Mesodermal cell (in vitro differentiated cells): Measurements from ENCODE around the gene SORCS2.
"Not testable (repeated sequence)": the region's sequence is repeated elsewhere in the genome, so short reads cannot be mapped to it uniquely, and the experiment has no call there.

Experiments
- H3K27ac ChIP-seq: 2 replicates; pipeline ENCODE4 v1.7.0; 2013; ENCODE audit warnings: mild to moderate bottlenecking, low read depth, low read length, moderate library complexity; ENCODE audit not compliant: severe bottlenecking
- H3K36me3 ChIP-seq: 2 replicates; pipeline ENCODE4 v1.7.1; 2013; ENCODE audit warnings: mild to moderate bottlenecking, low read length, moderate library complexity; ENCODE audit not compliant: control insufficient read depth, insufficient read depth
- H3K4me1 ChIP-seq: one replicate; pipeline ENCODE4 v1.7.1; 2013; ENCODE audit warnings: mild to moderate bottlenecking, low read length; ENCODE audit not compliant: insufficient read depth, control insufficient read depth, poor library complexity, severe bottlenecking
- H3K4me3 ChIP-seq: 2 replicates; pipeline ENCODE4 v1.7.0; 2013; ENCODE audit warnings: low read length, control low read depth, mild to moderate bottlenecking; ENCODE audit not compliant: insufficient read depth, poor library complexity, severe bottlenecking; ENCODE audit errors: extremely low read depth
- H3K9me3 ChIP-seq: 2 replicates; pipeline ENCODE4 v1.7.1; 2013; ENCODE audit warnings: mild to moderate bottlenecking, low read length, moderate library complexity; ENCODE audit not compliant: control insufficient read depth
- WGBS, 2 experiments: methylation state at CpG; one replicate each; pipeline ENCODE4 v1.1.5; 2013; ENCODE audit warnings: missing lambda C conversion rate in 2 of 2; ENCODE audit not compliant: insufficient coverage in 2 of 2; 5-methylcytosine and 5-hydroxymethylcytosine counted together

SORCS2 gene

GRCh38 chr4:7451434-7451789, 259.1 kb downstream of the SORCS2 start:
- Histone ChIP-seq H3K4me1 (no peaks in the 10 kb centered on the region), H3K4me3 (no peak overlapping the region), H3K36me3 (no peaks in the 10 kb centered on the region), H3K27ac (no peak overlapping the region), H3K9me3 (no peaks in the 10 kb centered on the region)
- WGBS, 2 experiments: 40 to 88% methylated on average over 1 to 2 of the region's 2 CpGs

DNA sequence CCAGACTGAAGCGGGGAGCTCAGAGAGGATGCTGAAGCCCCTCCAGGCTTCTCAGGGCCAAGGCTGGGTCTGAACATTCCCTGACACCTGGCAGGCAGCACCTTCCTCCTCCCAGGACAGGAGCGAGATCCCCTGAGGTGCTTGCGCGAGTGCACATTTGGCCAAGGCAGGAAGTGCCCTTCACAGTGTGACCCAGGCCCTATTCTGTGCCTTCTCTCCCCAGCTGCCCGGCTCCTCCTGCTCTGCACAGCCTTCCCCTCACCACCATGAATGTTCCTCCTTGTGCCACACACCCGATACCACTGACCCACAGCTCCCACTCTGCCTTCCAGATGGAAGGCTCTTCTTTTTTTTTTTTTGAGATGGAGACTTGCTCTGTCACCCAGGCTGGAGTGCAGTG, 259.5 kb downstream of the SORCS2 start:
- Histone ChIP-seq H3K4me1 (no peaks in the 10 kb centered on the region), H3K27ac (no peak overlapping the region), H3K36me3 (no peaks in the 10 kb centered on the region), H3K4me3 (no peak overlapping the region), H3K9me3 (no peaks in the 10 kb centered on the region)
- 85 to 95% methylated on average over 4 to 5 of the region's 6 CpGs for WGBS, 2 experiments

GRCh38 chr4:7452802-7453201, 260.5 kb downstream of the SORCS2 start:
- not testable (repeated sequence) for H3K27ac ChIP-seq, H3K36me3 ChIP-seq, H3K9me3 ChIP-seq, H3K4me3 ChIP-seq, H3K4me1 ChIP-seq
- WGBS, 2 experiments: 73 to 79% methylated on average over 3 to 4 of the region's 9 CpGs

GRCh38 chr4:7457201-7458065, 265.1 kb downstream of the SORCS2 start:
- Histone ChIP-seq H3K4me1 (no peaks in the 10 kb centered on the region), H3K4me3 (no peak overlapping the region), H3K9me3 (no peaks in the 10 kb centered on the region), H3K36me3 (no peaks in the 10 kb centered on the region), H3K27ac (no peak overlapping the region)
- 88 to 90% methylated on average over 13 to 15 of the region's 16 CpGs for WGBS, 2 experiments

DNA sequence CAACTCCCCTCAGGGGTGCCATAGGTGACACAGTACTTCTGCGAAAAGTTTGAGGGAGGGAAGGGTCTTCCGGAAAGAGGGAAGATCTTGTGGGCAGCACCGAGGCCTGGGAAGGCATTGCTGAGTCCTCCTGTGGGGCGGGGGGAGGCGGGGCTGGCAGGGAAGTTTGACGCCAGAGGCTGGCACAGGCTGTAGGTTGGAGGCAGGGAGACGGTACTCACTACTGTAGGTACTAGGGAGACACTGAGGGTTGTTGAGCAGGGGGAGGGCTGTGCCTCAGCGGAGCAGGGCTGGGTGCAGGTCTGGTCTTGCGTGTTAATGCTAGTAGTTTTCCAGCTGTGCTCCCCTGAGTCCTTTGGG, 265.7 kb downstream of the SORCS2 start:
- no peak overlapping the region for H3K27ac ChIP-seq
- H3K4me1 ChIP-seq: no peaks in the 10 kb centered on the region
- no peaks in the 10 kb centered on the region for H3K36me3 ChIP-seq
- no peak overlapping the region for H3K4me3 ChIP-seq
- no peaks in the 10 kb centered on the region for H3K9me3 ChIP-seq
- WGBS, 2 experiments: 83 to 90% methylated on average over 2 to 7 of the region's 9 CpGs

DNA sequence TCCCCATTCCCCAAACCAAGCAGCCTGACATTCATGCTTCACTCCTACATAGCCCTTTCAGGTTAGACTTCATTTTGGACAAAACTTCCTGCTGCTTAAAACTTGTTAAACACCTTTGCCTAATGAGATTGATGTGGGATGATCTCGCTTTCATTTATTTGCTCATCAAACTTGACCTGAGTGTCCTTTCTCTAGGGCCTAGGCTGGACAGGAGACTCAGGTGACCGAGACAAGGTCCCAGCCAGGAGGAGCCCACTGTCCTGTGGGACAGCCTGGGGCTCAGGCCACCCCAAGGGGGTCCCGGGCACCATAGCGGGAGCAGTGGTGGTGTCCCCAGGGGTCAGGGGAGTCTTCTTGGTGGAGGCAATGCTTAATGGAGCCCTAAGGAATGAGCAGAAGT, 266.1 kb downstream of the SORCS2 start:
- H3K9me3 ChIP-seq: no peaks in the 10 kb centered on the region
- no peaks in the 10 kb centered on the region for H3K4me1 ChIP-seq
- H3K36me3 ChIP-seq: no peaks in the 10 kb centered on the region
- 90 to 95% methylated on average over 3 to 4 of the region's 4 CpGs for WGBS, 2 experiments
- H3K27ac ChIP-seq: no peak overlapping the region
- H3K4me3 ChIP-seq: no peak overlapping the region

DNA sequence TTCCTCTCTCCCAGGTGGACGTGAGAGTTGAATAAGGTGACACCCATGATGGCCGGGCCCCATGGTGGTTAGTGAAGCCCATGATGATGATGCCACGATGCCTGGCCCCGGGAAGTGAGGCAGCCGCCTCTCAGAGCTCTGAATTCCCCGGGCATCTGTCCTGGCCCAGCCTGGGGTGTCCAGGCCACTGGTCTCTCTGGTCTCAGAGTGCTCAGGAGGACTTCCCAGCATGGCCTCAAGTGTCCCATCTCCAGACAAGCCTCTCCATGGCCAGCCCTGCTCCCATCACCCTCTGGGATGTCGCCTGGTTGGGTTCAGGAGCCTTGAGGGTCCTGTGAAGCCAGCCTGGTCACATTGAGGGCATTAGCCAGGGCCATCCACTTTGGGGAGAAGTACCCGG, 267.1 kb downstream of the SORCS2 start:
- Histone ChIP-seq H3K4me1 (no peaks in the 10 kb centered on the region), H3K9me3 (no peaks in the 10 kb centered on the region), H3K27ac (no peak overlapping the region), H3K4me3 (no peak overlapping the region), H3K36me3 (no peaks in the 10 kb centered on the region)
- 78 to 87% methylated on average over 5 to 8 of the region's 8 CpGs for WGBS, 2 experiments

DNA sequence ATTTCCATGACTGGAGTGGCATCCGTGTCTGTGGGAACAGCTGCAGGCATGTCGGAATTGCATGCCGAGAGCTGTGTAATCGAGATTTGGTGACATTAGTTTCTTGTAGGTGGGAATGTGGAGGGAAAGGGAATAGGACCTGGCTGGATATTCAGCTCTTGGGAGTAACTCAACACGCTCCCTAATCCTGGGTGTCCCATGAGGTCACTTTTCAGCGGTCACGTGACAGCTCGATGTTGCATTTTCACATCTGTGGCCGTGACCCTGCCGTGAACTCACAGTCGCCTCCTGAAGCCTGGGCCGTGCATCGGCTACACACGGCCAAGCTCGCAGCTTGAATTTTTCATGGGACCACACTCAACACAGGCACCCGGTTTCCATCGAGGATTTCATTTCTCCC, 268.2 kb downstream of the SORCS2 start:
- H3K27ac ChIP-seq: no peak overlapping the region
- WGBS, 2 experiments: 85 to 89% methylated on average over 17 of the region's 17 CpGs

DNA sequence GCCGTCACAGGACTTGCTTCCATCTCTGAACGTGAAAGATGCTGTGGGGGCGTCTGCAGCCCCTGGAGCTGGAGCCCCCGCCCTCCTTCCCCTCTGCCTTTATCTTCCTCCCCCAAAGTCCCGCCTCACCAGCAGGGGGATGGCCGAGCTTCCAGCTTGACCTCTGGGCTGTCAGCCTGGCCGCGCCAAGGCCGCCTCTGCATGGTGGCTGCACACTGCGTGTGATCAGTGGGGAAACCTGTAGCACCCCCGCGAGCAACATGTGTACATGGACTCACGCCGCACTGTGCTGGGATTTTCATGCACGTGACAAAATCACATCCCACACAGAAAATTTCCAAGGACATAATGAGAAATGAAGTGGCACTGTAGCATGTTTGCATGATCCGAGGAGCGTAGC, 268.9 kb downstream of the SORCS2 start:
- WGBS, 2 experiments: 64 to 68% methylated on average over 13 to 15 of the region's 17 CpGs
- H3K36me3 ChIP-seq: no peaks in the 10 kb centered on the region

More for the DNA sequence above, 268.2 kb downstream of the SORCS2 start:
- Histone ChIP-seq H3K36me3 (no peaks in the 10 kb centered on the region), H3K4me3 (no peak overlapping the region), H3K4me1 (no peaks in the 10 kb centered on the region), H3K9me3 (no peaks in the 10 kb centered on the region)

GRCh38 chr4:7462509-7462971, 270.2 kb downstream of the SORCS2 start:
- WGBS, 2 experiments: 49 to 55% methylated on average over 10 to 11 of the region's 11 CpGs
- H3K9me3 ChIP-seq: no peaks in the 10 kb centered on the region
- no peak overlapping the region for H3K27ac ChIP-seq
- H3K4me3 ChIP-seq: no peak overlapping the region
- H3K4me1 ChIP-seq: no peaks in the 10 kb centered on the region
- H3K36me3 ChIP-seq: no peaks in the 10 kb centered on the region

More for the DNA sequence above, 268.9 kb downstream of the SORCS2 start:
- Histone ChIP-seq H3K9me3 (no peaks in the 10 kb centered on the region), H3K4me3 (no peak overlapping the region), H3K27ac (no peak overlapping the region), H3K4me1 (no peaks in the 10 kb centered on the region)

DNA sequence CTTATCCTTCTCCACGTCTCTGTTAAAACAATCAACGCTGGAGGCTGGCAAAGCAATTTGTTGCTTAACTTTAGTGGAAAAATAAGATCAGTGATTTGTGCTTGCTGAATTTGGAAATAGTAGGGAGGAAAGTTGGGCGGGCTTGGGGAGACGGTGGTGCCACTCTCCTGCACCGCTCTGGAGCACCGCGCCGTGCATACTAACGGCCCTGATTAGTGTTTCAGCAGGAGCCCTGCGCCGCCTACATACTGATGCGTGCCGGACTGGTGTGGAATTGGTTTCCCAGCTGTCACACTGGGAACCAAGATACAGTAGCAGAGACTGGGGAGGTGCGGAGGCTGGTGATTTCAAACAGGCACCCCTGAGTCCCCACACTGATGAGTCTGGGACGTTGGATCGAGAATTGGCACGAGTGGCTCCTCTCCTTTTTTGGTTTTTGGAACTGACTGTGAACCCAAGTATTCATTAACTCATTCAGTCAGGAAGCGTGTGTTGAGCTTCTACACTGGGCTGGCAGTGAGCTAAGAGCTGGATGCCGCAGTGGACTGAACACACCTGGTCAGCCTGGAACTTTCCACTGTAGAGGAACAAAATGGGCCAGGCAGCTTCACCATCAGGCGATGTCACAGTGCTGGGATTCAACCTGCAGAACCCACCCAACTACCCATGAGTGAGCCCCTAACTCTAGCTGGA, 271.4 kb downstream of the SORCS2 start:
- Histone ChIP-seq H3K27ac (no peak overlapping the region), H3K36me3 (no peaks in the 10 kb centered on the region), H3K4me3 (no peak overlapping the region), H3K9me3 (no peaks in the 10 kb centered on the region), H3K4me1 (no peaks in the 10 kb centered on the region)
- 94 to 95% methylated on average over 17 of the region's 20 CpGs for WGBS, 2 experiments
